Left lobe of liver (tissue), 2 donors: ENCODE data around the gene ELP5. TPM values are rescaled to one million over a fixed set of nuclear protein-coding genes. Genes with fewer than 3 reads are reported as not detected.

ENCODE experiments used
- ATAC-seq: fragments of 200-7000 bp; cut with Tn5 transposase; one replicate; pipeline ENCODE4 v1.9.1; 2020; ENCODE audit warnings: mild to moderate bottlenecking, moderate library complexity
- DNase-seq: peaks from one replicate; pipeline ENCODE4 v3.0.0-alpha.2; 2020; ENCODE audit warnings: low spot score
- total RNA-seq: library from RNA; stranded (reverse); gene quantifications from one replicate; pipeline ENCODE4 v1.2.1, GENCODE V29; 2021
- donor health status: DM: no; HTN: no; CAD: no; lungs with moderate emphysema.
- donor health status: DM: no; HTN: yes; CAD: no.

Gene ELP5, protein sequence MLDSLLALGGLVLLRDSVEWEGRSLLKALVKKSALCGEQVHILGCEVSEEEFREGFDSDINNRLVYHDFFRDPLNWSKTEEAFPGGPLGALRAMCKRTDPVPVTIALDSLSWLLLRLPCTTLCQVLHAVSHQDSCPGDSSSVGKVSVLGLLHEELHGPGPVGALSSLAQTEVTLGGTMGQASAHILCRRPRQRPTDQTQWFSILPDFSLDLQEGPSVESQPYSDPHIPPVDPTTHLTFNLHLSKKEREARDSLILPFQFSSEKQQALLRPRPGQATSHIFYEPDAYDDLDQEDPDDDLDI
- 27.5 TPM for total RNA-seq

GRCh38 chr17:7252176-7253043 lies at the start of gene ELP5:
TSS of gene ELP5 (plus strand) at chr17:7252215. CDS start at chr17:7252551, 336 bp downstream.
- DNase-seq (peak; percentile 96), ATAC-seq (peak; percentile 77)

- no peak for DNase-seq
These were observed 48.6 kb upstream of the ELP5 start for GRCh38 chr17:7203391-7203790.

GRCh38 chr17:7204336-7204735 lies 47.7 kb upstream of the ELP5 start:
- no peak for DNase-seq
- no peak for ATAC-seq

More at GRCh38 chr17:7203391-7203790, 48.6 kb upstream of the ELP5 start:
- ATAC-seq, result no peak

- DNase-seq (no peak), ATAC-seq (peak; percentile 78)
These were observed 47.1 kb upstream of the ELP5 start for GRCh38 chr17:7204828-7205461.

GRCh38 chr17:7205561-7205960 lies 46.5 kb upstream of the ELP5 start:
- no peak for DNase-seq
- no peak for ATAC-seq

DNA sequence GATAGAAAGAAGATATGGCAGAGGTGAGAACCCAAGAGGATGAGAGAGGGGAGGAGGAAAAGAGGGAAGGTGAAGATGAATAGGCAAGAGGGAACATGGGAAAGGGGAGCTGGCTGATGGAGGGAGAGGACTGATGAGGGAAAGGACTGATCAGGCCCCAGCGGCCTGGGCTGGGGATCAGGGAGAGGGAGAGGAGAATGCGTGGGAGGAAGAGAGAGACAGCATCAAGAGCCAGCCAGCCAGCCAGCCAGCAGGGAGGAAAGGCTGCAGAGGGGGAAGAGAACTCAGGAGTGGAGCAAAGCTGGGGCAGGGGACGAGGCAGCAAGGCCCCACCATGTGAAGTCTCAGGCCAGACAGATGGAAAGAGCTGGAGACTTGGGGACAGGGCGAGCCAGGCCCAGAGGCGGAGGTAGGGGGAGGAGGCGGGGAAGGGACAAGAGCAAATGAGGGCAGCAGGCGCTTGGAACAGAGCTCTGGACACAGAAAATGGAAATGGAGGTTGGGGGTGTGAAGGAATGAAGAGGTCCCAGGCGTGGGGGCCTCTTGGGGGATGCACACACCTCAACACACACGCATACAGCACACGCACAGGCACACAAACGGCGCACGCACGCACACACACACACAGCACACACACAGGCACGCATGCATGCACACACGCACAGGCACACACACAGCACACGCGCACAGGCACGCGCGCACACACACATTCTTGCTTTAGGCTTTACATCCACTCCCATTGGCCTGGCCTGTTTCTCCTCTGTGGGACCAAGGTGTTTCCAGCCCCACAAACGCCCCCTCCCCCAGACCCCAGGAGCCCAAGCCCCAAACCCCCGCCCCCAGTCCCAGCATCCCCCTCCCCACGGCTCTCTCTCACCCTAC lies 44.7 kb upstream of the ELP5 start:
- ATAC-seq (no peak), DNase-seq (no peak)

- no peak for DNase-seq
- ATAC-seq, result no peak
These were observed 43.9 kb upstream of the ELP5 start for GRCh38 chr17:7208027-7208571.

- DNase-seq, result no peak
- no peak for ATAC-seq
These were observed 43.1 kb upstream of the ELP5 start for GRCh38 chr17:7208754-7209460.

DNA sequence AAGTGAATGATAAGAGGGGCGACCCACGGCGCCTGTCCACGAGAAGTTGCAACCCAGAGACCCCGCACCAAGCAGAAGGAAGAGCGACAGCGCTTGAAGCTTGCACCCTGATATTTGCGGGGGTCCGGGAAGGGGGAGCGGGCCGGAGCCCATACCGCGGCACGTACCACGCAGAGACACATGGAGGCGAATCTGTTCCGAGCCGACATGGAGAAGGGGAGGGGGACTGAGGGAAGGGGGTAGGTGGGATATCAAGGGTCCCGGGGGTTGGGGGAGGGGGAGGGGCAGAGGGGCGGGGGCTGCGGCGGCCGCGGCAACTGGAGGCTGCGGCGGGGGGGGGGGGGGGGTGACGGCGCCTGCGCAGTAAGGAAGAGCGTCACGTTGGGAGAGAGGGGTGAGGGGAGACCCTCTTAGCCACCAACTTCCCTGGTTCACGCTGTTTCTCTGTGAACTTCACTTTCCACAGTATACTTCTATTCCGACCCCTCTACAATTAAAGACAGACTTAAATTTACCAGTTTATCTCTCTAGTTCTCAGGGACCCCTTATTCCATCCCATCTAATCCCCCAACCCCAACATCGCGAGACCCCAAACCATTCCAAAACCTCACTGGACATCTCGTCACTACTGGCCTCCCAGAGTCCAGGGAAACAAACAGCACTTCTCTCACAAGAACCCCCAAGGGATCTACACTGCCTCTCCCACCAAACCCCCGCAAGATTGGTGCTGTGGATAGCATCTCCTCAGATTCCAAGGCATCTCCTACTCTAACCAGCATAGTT lies 40.3 kb upstream of the ELP5 start:
- no peak for DNase-seq
- ATAC-seq, result no peak

GRCh38 chr17:7213895-7214299 lies 38.1 kb upstream of the ELP5 start:
- ATAC-seq (peak; percentile 15), DNase-seq (no peak)

- ATAC-seq (peak; percentile 89), DNase-seq (peak; percentile 97)
These were observed 37.5 kb upstream of the ELP5 start for GRCh38 chr17:7214300-7215135.

DNA sequence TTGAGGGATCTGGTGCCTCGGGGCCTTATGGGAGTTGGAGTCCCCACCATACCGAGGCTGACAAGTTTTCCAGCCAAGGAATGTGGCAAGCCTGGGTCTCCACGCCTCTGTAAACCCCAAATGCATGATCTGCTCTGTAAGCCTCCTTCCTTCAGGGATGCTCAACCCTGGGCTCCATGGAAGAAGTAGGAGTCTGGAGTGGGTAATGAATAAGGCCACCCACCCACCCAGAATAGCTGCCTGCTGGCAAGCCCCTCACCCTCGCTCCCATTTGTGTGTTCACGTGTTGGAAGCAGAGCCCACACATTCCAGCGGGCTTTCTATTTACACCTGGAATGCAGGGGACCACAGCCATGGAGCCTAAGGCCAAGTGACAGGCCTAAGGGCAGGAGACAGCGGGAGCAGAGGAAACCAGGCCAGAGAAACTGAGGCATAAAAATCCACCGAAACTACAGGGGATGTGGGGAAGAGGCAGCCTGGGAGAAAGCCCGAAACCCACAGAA lies 36.8 kb upstream of the ELP5 start:
- ATAC-seq, result no peak
- no peak for DNase-seq

GRCh38 chr17:7215652-7216180 lies 36.3 kb upstream of the ELP5 start:
- DNase-seq (no peak), ATAC-seq (no peak)

DNA sequence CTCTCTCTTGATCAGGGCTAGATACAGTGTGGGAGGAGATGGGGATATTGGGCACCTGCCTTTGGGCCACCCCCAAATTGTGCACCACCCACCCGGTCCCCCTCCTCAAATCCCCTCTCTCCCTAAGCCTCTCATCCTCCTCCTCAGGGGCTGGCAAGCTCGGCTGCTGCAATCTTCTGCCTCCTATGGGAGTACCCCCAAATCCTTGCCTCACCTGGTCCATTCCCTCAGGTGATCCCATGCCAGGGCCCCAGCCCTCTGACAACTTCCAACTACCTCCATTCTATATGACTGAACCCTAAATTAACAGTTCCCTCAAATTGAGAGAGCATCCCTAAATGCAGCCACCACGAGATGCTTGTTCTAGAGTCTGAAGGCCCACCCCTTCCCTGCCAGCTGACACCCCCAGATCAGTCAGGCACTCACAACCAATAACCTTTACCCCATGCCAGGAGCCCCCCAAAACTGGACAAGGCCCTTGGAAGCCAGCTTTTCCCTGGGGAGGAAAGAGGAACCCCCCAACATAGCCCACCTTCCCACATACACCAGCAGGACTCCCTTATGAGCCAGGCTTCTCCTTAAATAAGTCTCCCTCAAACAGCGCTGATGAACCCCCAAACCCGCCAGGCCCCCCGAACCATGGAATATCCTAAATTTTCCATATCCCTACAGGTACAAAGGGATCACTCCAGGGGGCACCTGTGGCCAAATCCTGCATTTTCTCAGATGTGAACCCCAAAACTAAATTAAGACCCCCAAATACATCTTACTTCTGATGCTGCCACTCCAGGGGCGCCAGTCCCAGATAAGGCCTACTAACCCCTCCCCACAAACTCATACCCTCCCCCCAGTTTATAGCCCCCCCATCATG lies 35.5 kb upstream of the ELP5 start:
- no peak for DNase-seq
- no peak for ATAC-seq

GRCh38 chr17:7217113-7217987 lies 34.7 kb upstream of the ELP5 start:
- DNase-seq, result no peak
- ATAC-seq, result no peak

DNA sequence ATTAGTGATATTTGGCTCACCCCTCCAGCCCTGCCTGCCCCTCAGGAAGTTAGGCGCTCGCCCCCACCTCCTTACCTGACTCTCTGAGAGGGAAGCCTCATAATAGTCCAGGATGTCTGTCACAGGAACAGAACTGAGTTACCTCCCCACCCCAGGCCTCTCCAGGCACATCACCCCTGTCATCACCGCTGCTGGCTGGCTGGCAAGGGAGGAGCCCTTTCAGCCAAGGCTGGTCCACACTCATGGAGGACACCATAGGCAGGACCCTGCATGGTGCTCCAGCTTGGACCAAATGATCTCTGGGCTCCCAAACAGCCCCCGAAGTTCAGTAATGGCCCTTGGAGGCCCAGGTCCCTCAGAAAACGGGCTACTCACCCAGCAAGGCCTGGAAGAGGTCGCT lies 33.8 kb upstream of the ELP5 start:
- no peak for ATAC-seq
- no peak for DNase-seq
